GM18508 (cell line): ENCODE results near the gene RBM25.
"Not testable (repeated sequence)": the region's sequence is repeated elsewhere in the genome, so short reads cannot be mapped to it uniquely, and the experiment has no call there.

Source experiments
- ATAC-seq: cut with Tn5 transposase; IDR thresholded peaks from one replicate; pipeline ENCODE4 v1.9.1; 2021; ENCODE audit warnings: moderate number of reproducible peaks; ENCODE audit not compliant: insufficient read depth, unreplicated experiment

Gene RBM25

DNA sequence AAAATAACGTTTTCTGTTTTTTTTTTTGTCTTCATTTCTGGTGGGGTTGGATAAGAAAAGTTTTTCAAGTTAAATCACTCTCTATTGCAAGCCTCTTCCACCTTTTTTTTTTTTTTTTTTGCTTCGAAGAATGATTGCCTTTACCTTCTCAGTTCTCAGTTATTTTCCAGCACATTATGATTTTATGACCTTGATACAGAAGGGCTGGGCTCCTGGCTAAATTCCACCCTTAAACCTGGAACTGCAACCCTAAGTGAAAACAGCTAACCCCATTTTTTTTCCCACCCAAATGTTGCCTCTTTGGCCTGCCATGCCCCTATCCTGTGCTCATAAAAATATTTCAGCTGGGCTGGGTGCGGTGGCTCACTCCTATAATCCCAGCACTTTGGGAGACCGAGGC is 109.4 kb downstream of the RBM25 start:
- no peak for ATAC-seq

GRCh38 chr14:73168274-73168673 is 109.9 kb downstream of the RBM25 start:
- no peak for ATAC-seq

DNA sequence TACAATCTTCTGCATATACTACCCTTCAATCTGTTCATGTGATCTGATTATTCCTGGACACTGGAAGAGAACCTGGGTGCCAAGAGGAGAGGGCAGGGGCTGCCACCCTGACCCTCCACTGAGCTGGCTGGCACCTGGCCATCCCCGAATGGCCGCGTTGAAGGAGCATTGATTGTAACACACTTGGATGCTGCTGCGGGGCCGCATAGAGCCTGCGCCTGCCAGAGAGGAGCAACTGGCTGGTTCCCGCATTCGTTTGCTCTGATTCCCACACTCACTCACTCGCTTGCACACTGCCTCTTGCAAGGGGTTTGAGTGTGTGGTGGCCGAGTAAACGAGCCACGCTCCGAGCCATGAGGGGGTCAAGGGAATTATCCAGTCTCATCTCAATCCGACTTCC is 110.4 kb downstream of the RBM25 start:
- no peak for ATAC-seq

- ATAC-seq, result not testable (repeated sequence)
Observed at GRCh38 chr14:73169855-73170254, 111.5 kb downstream of the RBM25 start.

DNA sequence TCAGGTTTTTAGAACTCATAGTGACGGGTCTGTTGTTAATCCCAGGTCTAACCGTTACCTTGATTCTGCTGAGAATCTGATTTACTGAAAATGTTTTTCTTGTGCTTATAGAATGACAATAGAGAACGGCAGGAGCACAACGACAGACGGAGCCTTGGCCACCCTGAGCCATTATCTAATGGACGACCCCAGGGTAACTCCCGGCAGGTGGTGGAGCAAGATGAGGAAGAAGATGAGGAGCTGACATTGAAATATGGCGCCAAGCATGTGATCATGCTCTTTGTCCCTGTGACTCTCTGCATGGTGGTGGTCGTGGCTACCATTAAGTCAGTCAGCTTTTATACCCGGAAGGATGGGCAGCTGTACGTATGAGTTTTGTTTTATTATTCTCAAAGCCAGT is 112.4 kb downstream of the RBM25 start:
- no peak for ATAC-seq

- no peak for ATAC-seq
Observed at GRCh38 chr14:73172500-73172899, 114.2 kb downstream of the RBM25 start.

GRCh38 chr14:73173092-73173735 is 114.9 kb downstream of the RBM25 start:
- ATAC-seq, result no peak
